ENCODE data around the gene NIN.

NIN gene

GRCh38 chr14:50719911-50720759, 110.8 kb downstream of the NIN start:
- Histone ChIP-seq H3K9me3 (ENCODE audit: low read length) (no peaks in the 10 kb centered on the region), H4K20me1 (ENCODE audit: insufficient read depth, low read length) (no peaks in the 10 kb centered on the region), H3F3A (ENCODE audit: insufficient read depth, low read length) (0 out of 2 replicates have a peak, but pooled peaks cover 13% of the 10 kb centered on the region), H3K27ac (ENCODE audit: low read depth, low read length, poor library complexity, severe bottlenecking) (no peak overlapping the region), H3K4me1 (ENCODE audit: insufficient read depth, low read length, severe bottlenecking) (no peaks in the 10 kb centered on the region), H2AFZ (ENCODE audit: low read length) (no peak overlapping the region), H3K9ac (ENCODE audit: low read length) (no peak overlapping the region), H3K36me3 (ENCODE audit: insufficient read depth, low read length) (peaks cover 37% of the 10 kb centered on the region), H3K9me2 (ENCODE audit: low read depth, low read length) (no peaks in the 10 kb centered on the region), H3K79me2 (ENCODE audit: insufficient read depth, low read length) (no peaks in the 10 kb centered on the region), H3K4me2 (ENCODE audit: low read length) (no peak overlapping the region), H3K27me3 (ENCODE audit: insufficient read depth, low read length) (no peaks in the 10 kb centered on the region), H3K4me3 (ENCODE audit: low read depth, low read length, poor library complexity, severe bottlenecking) (no peak overlapping the region)
- TF ChIP-seq EZH2 (IDR thresholded peaks at IDR 0.05; ENCODE audit: borderline replicate concordance, low read length) (no peak), CTCF (IDR thresholded peaks at IDR 0.05; ENCODE audit: low read length) (no peak)

- Histone ChIP-seq H3K4me2 (ENCODE audit: low read length) (no peak overlapping the region), H3K9ac (ENCODE audit: low read length) (no peak overlapping the region), H3K9me2 (ENCODE audit: low read depth, low read length) (no peaks in the 10 kb centered on the region), H3K4me3 (ENCODE audit: low read depth, low read length, poor library complexity, severe bottlenecking) (no peak overlapping the region), H3F3A (ENCODE audit: insufficient read depth, low read length) (0 out of 2 replicates have a peak, but pooled peaks cover 13% of the 10 kb centered on the region), H3K9me3 (ENCODE audit: low read length) (no peaks in the 10 kb centered on the region), H3K27me3 (ENCODE audit: insufficient read depth, low read length) (no peaks in the 10 kb centered on the region), H3K36me3 (ENCODE audit: insufficient read depth, low read length) (peaks cover 25% of the 10 kb centered on the region), H4K20me1 (ENCODE audit: insufficient read depth, low read length) (no peaks in the 10 kb centered on the region), H3K4me1 (ENCODE audit: insufficient read depth, low read length, severe bottlenecking) (no peaks in the 10 kb centered on the region), H3K27ac (ENCODE audit: low read depth, low read length, poor library complexity, severe bottlenecking) (no peak overlapping the region), H2AFZ (ENCODE audit: low read length) (no peak overlapping the region), H3K79me2 (ENCODE audit: insufficient read depth, low read length) (no peaks in the 10 kb centered on the region)
- no peak for TF ChIP-seq CTCF (IDR thresholded peaks at IDR 0.05; ENCODE audit: low read length)
- no peak for TF ChIP-seq EZH2 (IDR thresholded peaks at IDR 0.05; ENCODE audit: borderline replicate concordance, low read length)
Observed at GRCh38 chr14:50718949-50719348, 112.0 kb downstream of the NIN start.

GRCh38 chr14:50717811-50718210, 113.2 kb downstream of the NIN start:
- Histone ChIP-seq H3K9me2 (ENCODE audit: low read depth, low read length) (no peaks in the 10 kb centered on the region), H3K36me3 (ENCODE audit: insufficient read depth, low read length) (peaks cover 15% of the 10 kb centered on the region), H2AFZ (ENCODE audit: low read length) (no peak overlapping the region), H4K20me1 (ENCODE audit: insufficient read depth, low read length) (no peaks in the 10 kb centered on the region), H3K27ac (ENCODE audit: low read depth, low read length, poor library complexity, severe bottlenecking) (no peak overlapping the region), H3K4me1 (ENCODE audit: insufficient read depth, low read length, severe bottlenecking) (no peaks in the 10 kb centered on the region), H3F3A (ENCODE audit: insufficient read depth, low read length) (0 out of 2 replicates have a peak, but pooled peaks cover 13% of the 10 kb centered on the region), H3K9me3 (ENCODE audit: low read length) (no peaks in the 10 kb centered on the region), H3K4me2 (ENCODE audit: low read length) (no peak overlapping the region), H3K4me3 (ENCODE audit: low read depth, low read length, poor library complexity, severe bottlenecking) (no peak overlapping the region), H3K9ac (ENCODE audit: low read length) (no peak overlapping the region), H3K27me3 (ENCODE audit: insufficient read depth, low read length) (no peaks in the 10 kb centered on the region), H3K79me2 (ENCODE audit: insufficient read depth, low read length) (no peaks in the 10 kb centered on the region)
- TF ChIP-seq CTCF (IDR thresholded peaks at IDR 0.05; ENCODE audit: low read length) (no peak), EZH2 (IDR thresholded peaks at IDR 0.05; ENCODE audit: borderline replicate concordance, low read length) (no peak)

All from OCI-LY1 (cell line).